GM06990 (cell line): ENCODE measurements around the gene LRRC58.

Experiments used
- DNase-seq: peaks from one replicate; pipeline ENCODE4 v3.0.0-alpha.2; 2011; ENCODE audit not compliant: insufficient read length; ENCODE audit errors: extremely low read depth
- H3K27me3 ChIP-seq: replicated peaks from 2 replicates; pipeline ENCODE4 v1.6.0; 2011; ENCODE audit warnings: low read length; ENCODE audit not compliant: control insufficient read depth, insufficient read depth
- H3K36me3 ChIP-seq: 2 replicates; pipeline ENCODE4 v1.5.1; 2011; ENCODE audit warnings: low read length; ENCODE audit not compliant: control insufficient read depth, insufficient read depth
- H3K4me3 ChIP-seq: replicated peaks from 2 replicates; pipeline ENCODE4 v1.5.1; 2011; ENCODE audit warnings: low read depth, mild to moderate bottlenecking, control low read depth, low read length
- CTCF ChIP-seq: IDR thresholded peaks from 2 replicates; pipeline ENCODE4 v1.5.1; 2011; ENCODE audit warnings: low read length, control low read depth, mild to moderate bottlenecking, inconsistent platforms; ENCODE audit not compliant: insufficient read depth, poor library complexity, severe bottlenecking

The LRRC58 gene

DNA sequence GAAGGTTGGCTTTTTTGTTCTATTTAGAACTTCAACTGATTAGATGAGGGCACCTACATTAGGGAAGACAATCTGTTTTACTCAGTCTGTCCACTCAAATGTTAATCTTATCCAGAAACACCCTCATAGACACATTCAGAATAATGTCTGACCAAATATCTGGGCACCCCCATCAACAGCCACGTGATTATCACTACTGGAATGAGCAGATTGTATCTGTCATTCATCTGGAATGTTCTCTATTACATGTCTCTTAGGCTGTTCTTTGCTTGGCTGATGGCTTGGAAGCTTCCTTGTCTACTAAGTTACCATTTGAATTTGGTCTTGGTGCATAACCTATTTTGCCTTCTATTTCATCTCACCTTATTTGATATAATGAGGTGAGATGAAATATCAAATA is 15.7 kb upstream of the LRRC58 start:
- TF ChIP-seq CTCF = no peak
- no peak for DNase-seq
- no peaks in the 10 kb centered on the region for H3K27me3 ChIP-seq

DNA sequence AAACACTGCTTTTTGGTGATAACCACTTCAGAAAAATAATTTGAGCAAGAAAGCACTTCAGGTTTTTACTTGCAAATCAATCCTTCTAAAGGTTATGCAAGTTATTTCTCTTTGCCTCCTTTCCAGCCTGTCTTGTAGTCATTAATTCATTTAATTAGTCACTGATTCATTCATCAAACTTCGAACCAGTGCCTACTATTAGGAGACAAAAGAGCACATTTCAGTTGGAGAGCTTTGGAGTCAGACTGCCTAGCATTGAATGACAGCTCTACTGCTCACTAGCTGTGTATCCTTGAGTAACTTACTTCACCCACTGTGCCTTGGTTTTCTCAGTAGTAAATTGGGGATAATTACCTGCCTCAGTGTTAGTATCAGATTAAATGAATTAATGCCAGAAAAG is 14.9 kb upstream of the LRRC58 start:
- no peak for DNase-seq
- no peak for TF ChIP-seq CTCF
- no peaks in the 10 kb centered on the region for H3K27me3 ChIP-seq
- no peaks in the 10 kb centered on the region for H3K36me3 ChIP-seq
- no peak overlapping the region for H3K4me3 ChIP-seq

More for the DNA sequence above, 15.7 kb upstream of the LRRC58 start:
- Histone ChIP-seq H3K4me3 (no peak overlapping the region), H3K36me3 (no peaks in the 10 kb centered on the region)

GRCh38 chr3:120357807-120358206 is 8.7 kb upstream of the LRRC58 start:
- Histone ChIP-seq H3K36me3 (no peaks in the 10 kb centered on the region), H3K4me3 (no peak overlapping the region), H3K27me3 (no peaks in the 10 kb centered on the region)
- no peak for DNase-seq
- peak; percentile 8 for TF ChIP-seq CTCF

DNA sequence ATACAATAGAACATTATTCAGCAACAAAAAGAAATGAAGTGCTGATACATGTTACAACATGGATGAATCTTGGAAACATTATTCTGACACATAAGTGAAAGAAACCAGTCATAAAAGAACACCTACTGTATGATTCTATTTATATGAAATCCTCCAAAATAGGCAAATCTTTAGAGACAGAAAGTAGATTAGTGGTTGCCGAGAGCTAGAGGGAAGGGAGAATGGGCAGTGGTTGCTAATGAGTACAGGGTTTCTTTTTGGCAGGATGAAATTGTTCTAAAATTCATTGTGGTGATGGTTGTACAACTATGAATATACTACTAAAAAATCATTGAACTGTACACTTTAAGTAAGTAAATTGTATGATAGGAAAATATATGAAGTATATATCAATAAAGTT is 6.3 kb upstream of the LRRC58 start:
- Histone ChIP-seq H3K27me3 (no peaks in the 10 kb centered on the region), H3K36me3 (no peaks in the 10 kb centered on the region), H3K4me3 (no peak overlapping the region)
- no peak for TF ChIP-seq CTCF
- DNase-seq = no peak

- Histone ChIP-seq H3K4me3 (no peak overlapping the region), H3K36me3 (no peaks in the 10 kb centered on the region), H3K27me3 (no peaks in the 10 kb centered on the region)
- TF ChIP-seq CTCF = no peak
- no peak for DNase-seq
These were observed 4.3 kb upstream of the LRRC58 start for GRCh38 chr3:120353463-120353862.

GRCh38 chr3:120352017-120352416 is 2.9 kb upstream of the LRRC58 start:
- no peaks in the 10 kb centered on the region for H3K36me3 ChIP-seq
- no peak for DNase-seq

More at GRCh38 chr3:120352017-120352416, 2.9 kb upstream of the LRRC58 start:
- no peaks in the 10 kb centered on the region for H3K27me3 ChIP-seq
- no peak for TF ChIP-seq CTCF
- no peak overlapping the region for H3K4me3 ChIP-seq
